AG04450 (cell line): ENCODE measurements around the gene LRRC37A3. TPM values are rescaled to one million over a fixed set of nuclear protein-coding genes. Genes with fewer than 3 reads are reported as not detected.
"Not testable (repeated sequence)": the region's sequence is repeated elsewhere in the genome, so short reads cannot be mapped to it uniquely, and the experiment has no call there.

Experiments
- CTCF ChIA-PET: fragments of 300-600, 350-600 bp; formaldehyde crosslinking; extraction: SDS; loops from one replicate; lab custom pipeline; 2022; ENCODE audit warnings: antibody characterized with exemption, inconsistent platforms; lab: Charles Lee
- POLR2A ChIA-PET: fragments of 350-600 bp; formaldehyde crosslinking; extraction: SDS; loops from one replicate; lab custom pipeline; 2021; ENCODE audit warnings: antibody characterized with exemption, inconsistent platforms; lab: Yijun Ruan, JAX
- DNase-seq: peaks from one replicate; pipeline ENCODE4 v3.0.0-alpha.2; 2011; ENCODE audit warnings: low read depth, low spot score
- H3K27ac ChIP-seq: one replicate; pipeline ENCODE4 v1.5.1; 2012; ENCODE audit warnings: low read depth, low read length, control low read depth
- H3K27me3 ChIP-seq: one replicate; pipeline ENCODE4 v1.6.0; 2012; ENCODE audit warnings: low read length; ENCODE audit not compliant: control insufficient read depth, insufficient read depth
- H3K4me3 ChIP-seq: 2 replicates; pipeline ENCODE4 v1.5.1; 2011; ENCODE audit warnings: mild to moderate bottlenecking, low read depth, low read length, control low read depth
- H3K9me3 ChIP-seq: 2 replicates; pipeline ENCODE4 v1.5.1; 2012; ENCODE audit warnings: low read length; ENCODE audit not compliant: control insufficient read depth, insufficient read depth
- polyA plus RNA-seq: library from polyadenylated mRNA; depleted of rRNA; stranded (reverse); fragments of >200 nt; gene quantifications from 2 replicates; pipeline ENCODE4 v1.2.3, GENCODE V29; 2011
- TF ChIP-seq, protein P1 (sequence below): IDR thresholded peaks from 2 replicates; pipeline ENCODE4 v1.5.1; 2011; ENCODE audit warnings: low read depth, low read length, control low read depth, inconsistent platforms

The LRRC37A3 gene
- polyA plus RNA-seq, 1 experiment, result 3.5 TPM

GRCh38 chr17:64930374-64930773, 11.1 kb upstream of the LRRC37A3 start:
- H3K4me3 ChIP-seq, H3K9me3 ChIP-seq, POLR2A ChIA-PET, DNase-seq, CTCF ChIA-PET, H3K27ac ChIP-seq, H3K27me3 ChIP-seq: not testable (repeated sequence)

DNA sequence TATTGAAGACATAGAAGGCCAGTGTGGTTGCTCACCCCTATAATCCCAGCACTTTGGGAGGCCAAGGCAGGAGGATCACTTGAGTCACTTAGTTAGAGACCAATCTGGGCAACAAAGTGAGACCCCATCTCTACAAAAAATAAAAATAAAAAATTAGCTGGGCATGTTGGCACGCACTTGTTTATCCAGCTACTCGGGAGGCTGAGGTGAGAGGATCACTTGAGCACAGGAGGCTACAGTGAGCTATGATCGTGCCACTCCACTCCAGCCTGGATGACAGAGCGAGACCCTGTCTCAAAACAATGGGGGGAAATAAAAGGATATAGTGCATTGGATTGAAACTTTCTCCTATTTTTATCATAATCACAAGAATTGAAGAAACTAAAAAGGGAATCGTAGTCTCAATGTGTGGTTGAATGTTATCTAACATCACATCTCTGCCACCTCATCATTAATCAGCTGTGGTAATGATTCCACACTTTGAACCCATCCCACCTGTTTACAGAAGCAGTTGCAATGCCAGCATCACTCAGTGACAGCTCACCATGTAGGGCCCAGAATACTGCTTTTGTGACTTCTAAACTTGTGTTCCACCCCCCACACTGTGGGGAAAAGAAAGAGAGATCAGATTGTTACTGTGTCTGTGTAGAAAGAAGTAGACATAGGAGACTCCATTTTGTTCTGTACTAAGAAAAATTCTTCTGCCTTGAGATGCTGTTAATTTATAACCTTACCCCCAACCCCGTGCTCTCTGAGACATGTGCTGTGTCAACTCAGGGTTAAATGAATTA, 10.3 kb upstream of the LRRC37A3 start:
- CTCF ChIA-PET, result interaction anchor here (0.8 kb wide), 1 partner anchor 10 kb away, joined by 3 read pairs; the partner anchor contains the start of gene LRRC37A3
- POLR2A ChIA-PET, H3K9me3 ChIP-seq, H3K27me3 ChIP-seq, H3K4me3 ChIP-seq, H3K27ac ChIP-seq, DNase-seq: not testable (repeated sequence)

GRCh38 chr17:64928701-64929100, 9.4 kb upstream of the LRRC37A3 start:
- POLR2A ChIA-PET, H3K4me3 ChIP-seq, DNase-seq, H3K27me3 ChIP-seq, H3K9me3 ChIP-seq, H3K27ac ChIP-seq: not testable (repeated sequence)
- CTCF ChIA-PET, result interaction anchor here (1.7 kb wide), 1 partner anchor 33 kb away, joined by 16 read pairs; no protein-coding TSS in a partner anchor

DNA sequence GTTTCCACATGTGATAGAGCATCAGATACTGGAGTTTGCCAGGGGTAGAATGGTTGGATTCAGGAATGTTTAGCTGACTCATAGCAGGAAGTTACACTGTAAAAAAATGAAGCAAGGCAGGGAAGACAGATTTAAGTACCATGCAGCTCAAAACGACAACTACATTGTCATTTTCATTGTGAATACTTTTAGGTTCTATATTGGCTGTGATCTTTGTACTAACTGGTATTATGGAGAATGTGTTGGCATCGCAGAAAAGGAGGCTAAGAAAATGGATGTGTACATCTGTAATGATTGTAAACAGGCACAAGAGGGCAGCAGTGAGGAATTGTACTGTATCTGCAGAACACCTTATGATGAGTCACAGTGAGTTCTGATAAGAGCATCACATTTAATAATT, 8.2 kb upstream of the LRRC37A3 start:
- peak; percentile 8 for DNase-seq
- H3K27me3 ChIP-seq, POLR2A ChIA-PET, H3K9me3 ChIP-seq, H3K4me3 ChIP-seq, H3K27ac ChIP-seq: not testable (repeated sequence)
- CTCF ChIA-PET, result interaction anchor here (0.6 to 2.0 kb wide), 12 partner anchors 8 to 272 kb away, joined by 3 to 18 read pairs (median 4); partner anchors contain the start of gene LRRC37A3
- TF ChIP-seq, protein P1, sequence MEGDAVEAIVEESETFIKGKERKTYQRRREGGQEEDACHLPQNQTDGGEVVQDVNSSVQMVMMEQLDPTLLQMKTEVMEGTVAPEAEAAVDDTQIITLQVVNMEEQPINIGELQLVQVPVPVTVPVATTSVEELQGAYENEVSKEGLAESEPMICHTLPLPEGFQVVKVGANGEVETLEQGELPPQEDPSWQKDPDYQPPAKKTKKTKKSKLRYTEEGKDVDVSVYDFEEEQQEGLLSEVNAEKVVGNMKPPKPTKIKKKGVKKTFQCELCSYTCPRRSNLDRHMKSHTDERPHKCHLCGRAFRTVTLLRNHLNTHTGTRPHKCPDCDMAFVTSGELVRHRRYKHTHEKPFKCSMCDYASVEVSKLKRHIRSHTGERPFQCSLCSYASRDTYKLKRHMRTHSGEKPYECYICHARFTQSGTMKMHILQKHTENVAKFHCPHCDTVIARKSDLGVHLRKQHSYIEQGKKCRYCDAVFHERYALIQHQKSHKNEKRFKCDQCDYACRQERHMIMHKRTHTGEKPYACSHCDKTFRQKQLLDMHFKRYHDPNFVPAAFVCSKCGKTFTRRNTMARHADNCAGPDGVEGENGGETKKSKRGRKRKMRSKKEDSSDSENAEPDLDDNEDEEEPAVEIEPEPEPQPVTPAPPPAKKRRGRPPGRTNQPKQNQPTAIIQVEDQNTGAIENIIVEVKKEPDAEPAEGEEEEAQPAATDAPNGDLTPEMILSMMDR, result peak; percentile 58

DNA sequence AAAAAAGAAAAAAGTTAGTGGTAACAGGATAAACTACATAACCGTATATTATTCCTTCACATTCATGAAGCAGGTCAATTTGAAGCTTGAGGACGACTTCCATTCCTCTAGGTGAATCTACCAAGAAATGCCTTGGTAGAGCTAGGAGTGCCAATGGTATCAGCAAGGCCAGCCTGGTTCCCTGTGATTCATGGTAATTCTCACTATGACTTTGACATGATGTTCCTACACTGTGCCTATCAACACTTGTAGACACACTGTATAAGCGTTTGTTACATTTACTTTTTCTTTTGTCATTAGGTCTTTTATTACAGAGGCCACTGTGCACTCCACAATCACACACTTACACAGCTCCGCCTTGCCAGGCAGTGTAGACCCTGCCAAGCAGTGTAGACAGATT, 7.2 kb upstream of the LRRC37A3 start:
- DNase-seq, H3K27me3 ChIP-seq, H3K27ac ChIP-seq, H3K9me3 ChIP-seq, H3K4me3 ChIP-seq, POLR2A ChIA-PET: not testable (repeated sequence)
- CTCF ChIA-PET, result interaction anchor here (1.3 to 2.0 kb wide), 2 partner anchors 12 to 18 kb away, joined by 6 to 18 read pairs; no protein-coding TSS in a partner anchor

DNA sequence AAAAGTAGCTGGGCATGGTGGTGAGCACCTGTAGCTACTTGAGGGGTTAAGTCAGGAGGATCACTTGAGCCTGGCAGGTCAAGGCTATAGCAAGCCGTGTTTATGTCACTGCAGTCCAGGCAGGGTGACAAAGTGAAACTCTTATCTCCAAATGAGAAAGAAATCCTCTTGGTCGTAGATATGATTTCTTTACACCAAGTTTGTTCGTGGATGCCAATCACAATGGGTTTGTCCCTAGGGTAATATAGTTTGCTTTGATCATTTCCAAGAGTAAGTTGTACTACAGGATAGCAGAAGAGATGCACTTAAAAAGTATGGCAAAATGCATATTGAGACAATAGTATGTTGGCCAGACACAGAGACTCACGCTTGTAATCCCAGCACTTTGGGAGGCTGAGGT, 6.0 kb upstream of the LRRC37A3 start:
- H3K27ac ChIP-seq, POLR2A ChIA-PET, H3K27me3 ChIP-seq, DNase-seq, H3K9me3 ChIP-seq, H3K4me3 ChIP-seq: not testable (repeated sequence)
- CTCF ChIA-PET, result interaction anchor here (0.5 kb wide), 1 partner anchor 210 kb away, joined by 3 read pairs; no protein-coding TSS in a partner anchor

DNA sequence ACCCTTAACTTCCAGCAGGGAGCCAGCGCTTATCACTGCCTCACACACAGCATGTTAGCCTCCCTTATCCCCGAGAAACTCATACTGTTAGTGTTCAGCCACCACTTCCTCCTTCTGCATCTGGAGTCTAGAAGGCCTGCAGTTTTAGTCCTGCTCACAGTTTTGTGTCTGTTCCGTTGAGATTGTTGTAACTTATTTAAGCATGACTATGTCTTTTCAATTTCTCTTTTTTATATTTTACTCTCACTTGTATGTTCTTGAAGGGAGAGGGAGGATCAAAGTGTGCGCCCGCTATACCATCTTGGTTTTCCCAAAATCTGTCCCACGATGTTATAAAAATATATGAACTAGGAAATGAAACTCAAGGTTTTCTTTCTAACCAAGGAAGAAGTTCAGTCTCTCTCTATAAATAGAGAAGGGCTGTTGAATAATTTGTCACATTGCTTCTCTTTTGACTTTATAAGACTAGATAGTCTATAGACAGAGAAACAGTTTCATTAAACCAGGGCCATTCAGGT, 3.8 kb upstream of the LRRC37A3 start:
- CTCF ChIA-PET, DNase-seq, H3K27ac ChIP-seq, H3K27me3 ChIP-seq, H3K4me3 ChIP-seq, POLR2A ChIA-PET, H3K9me3 ChIP-seq: not testable (repeated sequence)
